GM21360 (cell line): ENCODE results near the gene TRPM1.
"Not testable (repeated sequence)": the region's sequence is repeated elsewhere in the genome, so short reads cannot be mapped to it uniquely, and the experiment has no call there.

ENCODE experiments used
- ATAC-seq: cut with Tn5 transposase; IDR thresholded peaks from one replicate; pipeline ENCODE4 v1.9.1; 2021; ENCODE audit warnings: mild to moderate bottlenecking, moderate library complexity; ENCODE audit not compliant: unreplicated experiment

TRPM1 gene

GRCh38 chr15:31127596-31128261 is 26.2 kb upstream of the TRPM1 start:
- ATAC-seq, result no peak

GRCh38 chr15:31125061-31125460 is 23.5 kb upstream of the TRPM1 start:
- ATAC-seq, result no peak

- ATAC-seq, result no peak
Observed at GRCh38 chr15:31116423-31117030, 15.0 kb upstream of the TRPM1 start.

- ATAC-seq, result no peak
Observed at GRCh38 chr15:31111091-31111647, 9.6 kb upstream of the TRPM1 start.

GRCh38 chr15:31108836-31109235 is 7.3 kb upstream of the TRPM1 start:
- ATAC-seq, result no peak

GRCh38 chr15:31106495-31107300 is 5.2 kb upstream of the TRPM1 start:
- ATAC-seq, result no peak

- no peak for ATAC-seq
Observed at GRCh38 chr15:31104003-31104402, 2.5 kb upstream of the TRPM1 start.

GRCh38 chr15:31102374-31103342 is 1.1 kb upstream of the TRPM1 start:
- ATAC-seq, result no peak

- ATAC-seq, result no peak
Observed at GRCh38 chr15:31102039-31102321, 455 bp upstream of the TRPM1 start.

- ATAC-seq, result no peak
Observed at GRCh38 chr15:31100738-31101137, 787 bp downstream of the TRPM1 start.

- no peak for ATAC-seq
Observed at GRCh38 chr15:31098953-31099740, 2.4 kb downstream of the TRPM1 start.

GRCh38 chr15:31098491-31098917 is 3.0 kb downstream of the TRPM1 start:
- ATAC-seq, result no peak

GRCh38 chr15:31096563-31096962 is 5.0 kb downstream of the TRPM1 start:
- ATAC-seq, result no peak

- no peak for ATAC-seq
Observed at GRCh38 chr15:31091481-31091880, 10.0 kb downstream of the TRPM1 start.

GRCh38 chr15:31090766-31091165 is 10.8 kb downstream of the TRPM1 start:
- no peak for ATAC-seq

GRCh38 chr15:31089368-31090047 is 12.0 kb downstream of the TRPM1 start:
- ATAC-seq, result no peak

GRCh38 chr15:31088672-31089367 is 12.7 kb downstream of the TRPM1 start:
- ATAC-seq, result no peak

- not testable (repeated sequence) for ATAC-seq
Observed at GRCh38 chr15:31088041-31088440, 13.5 kb downstream of the TRPM1 start.

- ATAC-seq, result no peak
Observed at GRCh38 chr15:31086344-31086743, 15.2 kb downstream of the TRPM1 start.
